Activated B cell treated with CpG ODN at 0.5 μM for 24 hours (primary cell): ENCODE data around the gene IGF2R. TPM values are rescaled to one million over a fixed set of nuclear protein-coding genes. Genes with fewer than 3 reads are reported as not detected.

Source experiments
- ATAC-seq: fragments of 200-7000 bp; cut with Tn5 transposase; one replicate; pipeline ENCODE4 v1.10.0; 2021; ENCODE audit warnings: low read depth, mild to moderate bottlenecking, moderate library complexity
- CTCF ChIA-PET: fragments of 350-600 bp; sonication (Branson Sonifier 250); formaldehyde crosslinking; loops from one replicate; lab custom pipeline; 2021; ENCODE audit warnings: antibody characterized with exemption; lab: Charles Lee
- POLR2A ChIA-PET: fragments of 350-600 bp; sonication (Branson Sonifier 250); formaldehyde crosslinking; loops from one replicate; lab custom pipeline; 2021; ENCODE audit warnings: antibody characterized with exemption; lab: Charles Lee
- DNase-seq: peaks from one replicate; pipeline ENCODE4 v3.0.0; 2022
- H3K27ac Mint-ChIP-seq: one replicate; pipeline ENCODE4 v1.8.0; 2020; ENCODE audit warnings: mixed read lengths
- H3K27me3 Mint-ChIP-seq: one replicate; pipeline ENCODE4 v1.8.0; 2021; ENCODE audit warnings: mixed read lengths
- H3K36me3 Mint-ChIP-seq: one replicate; pipeline ENCODE4 v1.8.0; 2021; ENCODE audit warnings: low read depth, mixed read lengths
- H3K4me1 Mint-ChIP-seq: one replicate; pipeline ENCODE4 v1.8.0; 2021; ENCODE audit warnings: mixed read lengths
- H3K4me3 Mint-ChIP-seq: one replicate; pipeline ENCODE4 v1.8.0; 2020; ENCODE audit warnings: mild to moderate bottlenecking, mixed read lengths
- H3K9me3 Mint-ChIP-seq: one replicate; pipeline ENCODE4 v1.8.0; 2020; ENCODE audit warnings: mixed read lengths
- intact Hi-C: fragments of 100-400 bp; cut with micrococcal nuclease; formaldehyde crosslinking; loops from one replicate; pipeline ENCODE4 v1.15.1; 2024
- total RNA-seq: library from RNA; stranded (reverse); gene quantifications from 2 replicates; pipeline ENCODE4 v1.2.3, GENCODE V29; 2022
- TF ChIP-seq, protein P1 (sequence below): fragments of 200-600 bp; IDR thresholded peaks from one replicate; pipeline ENCODE4 v1.8.0; 2022; ENCODE audit warnings: antibody characterized with exemption, mild to moderate bottlenecking

IGF2R gene
- total RNA-seq, 1 donor from 2014 or later: 79.5 TPM

DNA sequence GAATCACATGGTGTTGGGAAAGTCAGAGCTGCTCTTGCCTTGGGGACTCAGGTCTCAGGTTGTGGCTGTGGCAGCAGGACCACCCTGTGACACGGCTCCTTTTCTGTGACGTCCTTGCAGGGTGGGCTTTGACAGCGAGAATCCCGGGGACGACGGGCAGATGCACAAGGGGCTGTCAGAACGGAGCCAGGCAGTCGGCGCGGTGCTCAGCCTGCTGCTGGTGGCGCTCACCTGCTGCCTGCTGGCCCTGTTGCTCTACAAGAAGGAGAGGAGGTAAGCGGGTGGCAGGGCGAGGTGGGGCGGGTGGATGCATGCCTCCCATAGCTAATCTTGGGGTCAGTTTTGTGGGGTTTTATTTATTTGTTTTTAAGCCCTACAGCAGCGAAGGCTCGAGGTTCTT lies 133.5 kb downstream of the IGF2R start:
- CTCF ChIA-PET: interaction anchor here (1.0 kb wide), 1 partner anchor 239 kb away, joined by 4 read pairs; no protein-coding TSS in a partner anchor
- POLR2A ChIA-PET: no interaction called here
- Mint-ChIP-seq H3K27ac (no peak overlapping the region), H3K9me3 (no peaks in the 10 kb centered on the region), H3K4me1 (no peaks in the 10 kb centered on the region), H3K36me3 (peaks cover 82% of the 10 kb centered on the region), H3K4me3 (no peak overlapping the region), H3K27me3 (no peaks in the 10 kb centered on the region)
- DNase-seq (no peak), ATAC-seq (no peak)
- TF ChIP-seq, protein P1, sequence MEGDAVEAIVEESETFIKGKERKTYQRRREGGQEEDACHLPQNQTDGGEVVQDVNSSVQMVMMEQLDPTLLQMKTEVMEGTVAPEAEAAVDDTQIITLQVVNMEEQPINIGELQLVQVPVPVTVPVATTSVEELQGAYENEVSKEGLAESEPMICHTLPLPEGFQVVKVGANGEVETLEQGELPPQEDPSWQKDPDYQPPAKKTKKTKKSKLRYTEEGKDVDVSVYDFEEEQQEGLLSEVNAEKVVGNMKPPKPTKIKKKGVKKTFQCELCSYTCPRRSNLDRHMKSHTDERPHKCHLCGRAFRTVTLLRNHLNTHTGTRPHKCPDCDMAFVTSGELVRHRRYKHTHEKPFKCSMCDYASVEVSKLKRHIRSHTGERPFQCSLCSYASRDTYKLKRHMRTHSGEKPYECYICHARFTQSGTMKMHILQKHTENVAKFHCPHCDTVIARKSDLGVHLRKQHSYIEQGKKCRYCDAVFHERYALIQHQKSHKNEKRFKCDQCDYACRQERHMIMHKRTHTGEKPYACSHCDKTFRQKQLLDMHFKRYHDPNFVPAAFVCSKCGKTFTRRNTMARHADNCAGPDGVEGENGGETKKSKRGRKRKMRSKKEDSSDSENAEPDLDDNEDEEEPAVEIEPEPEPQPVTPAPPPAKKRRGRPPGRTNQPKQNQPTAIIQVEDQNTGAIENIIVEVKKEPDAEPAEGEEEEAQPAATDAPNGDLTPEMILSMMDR: no peak
- intact Hi-C loops: no loop called here

GRCh38 chr6:160102956-160103824 lies 134.3 kb downstream of the IGF2R start:
- ChIA-PET CTCF (interaction anchor here (1.2 kb wide), 1 partner anchor 240 kb away, joined by 6 read pairs; no protein-coding TSS in a partner anchor), POLR2A (no interaction called here)
- ATAC-seq (peak; percentile 45), DNase-seq (no peak)
- no peaks in the 10 kb centered on the region for H3K9me3 Mint-ChIP-seq
- H3K27me3 Mint-ChIP-seq: no peaks in the 10 kb centered on the region
- H3K27ac Mint-ChIP-seq: no peak overlapping the region
- peaks cover 79% of the 10 kb centered on the region for H3K36me3 Mint-ChIP-seq
- H3K4me1 Mint-ChIP-seq: no peaks in the 10 kb centered on the region
- no peak overlapping the region for H3K4me3 Mint-ChIP-seq
- TF ChIP-seq, protein P1: no peak
- intact Hi-C loops: loop anchor here (1.0 kb wide), 1 partner anchor 412 kb away; no protein-coding TSS in a partner anchor

GRCh38 chr6:160103825-160104100 lies 134.9 kb downstream of the IGF2R start:
- ChIA-PET POLR2A (no interaction called here), CTCF (interaction anchor here (1.2 kb wide), 1 partner anchor 240 kb away, joined by 6 read pairs; no protein-coding TSS in a partner anchor)
- Mint-ChIP-seq H3K27me3 (no peaks in the 10 kb centered on the region), H3K4me1 (no peaks in the 10 kb centered on the region), H3K27ac (no peak overlapping the region), H3K4me3 (no peak overlapping the region), H3K9me3 (no peaks in the 10 kb centered on the region), H3K36me3 (peaks cover 75% of the 10 kb centered on the region)
- no peak for ATAC-seq
- TF ChIP-seq, protein P1: no peak
- intact Hi-C loops: loop anchor here (1.0 kb wide), 1 partner anchor 412 kb away; no protein-coding TSS in a partner anchor
- DNase-seq: no peak

DNA sequence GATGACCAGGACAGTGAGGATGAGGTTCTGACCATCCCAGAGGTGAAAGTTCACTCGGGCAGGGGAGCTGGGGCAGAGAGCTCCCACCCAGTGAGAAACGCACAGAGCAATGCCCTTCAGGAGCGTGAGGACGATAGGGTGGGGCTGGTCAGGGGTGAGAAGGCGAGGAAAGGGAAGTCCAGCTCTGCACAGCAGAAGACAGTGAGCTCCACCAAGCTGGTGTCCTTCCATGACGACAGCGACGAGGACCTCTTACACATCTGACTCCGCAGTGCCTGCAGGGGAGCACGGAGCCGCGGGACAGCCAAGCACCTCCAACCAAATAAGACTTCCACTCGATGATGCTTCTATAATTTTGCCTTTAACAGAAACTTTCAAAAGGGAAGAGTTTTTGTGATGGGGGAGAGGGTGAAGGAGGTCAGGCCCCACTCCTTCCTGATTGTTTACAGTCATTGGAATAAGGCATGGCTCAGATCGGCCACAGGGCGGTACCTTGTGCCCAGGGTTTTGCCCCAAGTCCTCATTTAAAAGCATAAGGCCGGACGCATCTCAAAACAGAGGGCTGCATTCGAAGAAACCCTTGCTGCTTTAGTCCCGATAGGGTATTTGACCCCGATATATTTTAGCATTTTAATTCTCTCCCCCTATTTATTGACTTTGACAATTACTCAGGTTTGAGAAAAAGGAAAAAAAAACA lies 136.1 kb downstream of the IGF2R start:
- intact Hi-C loops: no loop called here
- ChIA-PET CTCF (no interaction called here), POLR2A (no interaction called here)
- H3K4me1 Mint-ChIP-seq: no peaks in the 10 kb centered on the region
- peak overlapping the region; percentile 15 for H3K27ac Mint-ChIP-seq
- no peaks in the 10 kb centered on the region for H3K9me3 Mint-ChIP-seq
- ATAC-seq: no peak
- H3K4me3 Mint-ChIP-seq: no peak overlapping the region
- H3K36me3 Mint-ChIP-seq: peaks cover 69% of the 10 kb centered on the region
- H3K27me3 Mint-ChIP-seq: no peaks in the 10 kb centered on the region
- TF ChIP-seq, protein P1: no peak
- no peak for DNase-seq

DNA sequence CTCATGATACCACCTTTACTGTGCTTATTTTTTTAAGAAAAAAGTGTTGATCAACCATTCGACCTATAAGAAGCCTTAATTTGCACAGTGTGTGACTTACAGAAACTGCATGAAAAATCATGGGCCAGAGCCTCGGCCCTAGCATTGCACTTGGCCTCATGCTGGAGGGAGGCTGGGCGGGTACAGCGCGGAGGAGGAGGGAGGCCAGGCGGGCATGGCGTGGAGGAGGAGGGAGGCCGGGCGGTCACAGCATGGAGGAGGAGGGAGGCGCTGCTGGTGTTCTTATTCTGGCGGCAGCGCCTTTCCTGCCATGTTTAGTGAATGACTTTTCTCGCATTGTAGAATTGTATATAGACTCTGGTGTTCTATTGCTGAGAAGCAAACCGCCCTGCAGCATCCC lies 137.1 kb downstream of the IGF2R start:
- intact Hi-C loops: no loop called here
- ChIA-PET POLR2A (no interaction called here), CTCF (no interaction called here)
- H3K27me3 Mint-ChIP-seq: no peaks in the 10 kb centered on the region
- H3K4me1 Mint-ChIP-seq: no peaks in the 10 kb centered on the region
- ATAC-seq (no peak), DNase-seq (no peak)
- no peak overlapping the region for H3K27ac Mint-ChIP-seq
- H3K36me3 Mint-ChIP-seq: peaks cover 70% of the 10 kb centered on the region
- H3K4me3 Mint-ChIP-seq: no peak overlapping the region
- no peaks in the 10 kb centered on the region for H3K9me3 Mint-ChIP-seq
- TF ChIP-seq, protein P1: no peak
